ENCODE data around the gene RTCB. TPM values are rescaled to one million over a fixed set of nuclear protein-coding genes. Genes with fewer than 3 reads are reported as not detected.

RTCB gene
- total RNA-seq, 1 donor from 2014 or later = 119 TPM

- no peak for ATAC-seq (ENCODE audit: low read depth)
- Mint-ChIP-seq H3K27me3 (peaks cover 11% of the 10 kb centered on the region), H3K27ac (no peak overlapping the region), H3K4me3 (no peak overlapping the region), H3K9me3 (no peaks in the 10 kb centered on the region), H3K36me3 (ENCODE audit: low read depth) (no peaks in the 10 kb centered on the region), H3K4me1 (no peaks in the 10 kb centered on the region)
- ChIA-PET CTCF (no interaction called here), POLR2A (no interaction called here)
- DNase-seq = no peak
- no peak for TF ChIP-seq CTCF (IDR thresholded peaks at IDR 0.05)
- intact Hi-C loops (cut with micrococcal nuclease) = no loop called here
Measured at GRCh38 chr22:32430352-32430751, 18.3 kb upstream of the RTCB start.

GRCh38 chr22:32426881-32427280 is 14.8 kb upstream of the RTCB start:
- ChIA-PET CTCF (no interaction called here), POLR2A (no interaction called here)
- H3K36me3 Mint-ChIP-seq (ENCODE audit: low read depth) = no peaks in the 10 kb centered on the region
- H3K9me3 Mint-ChIP-seq = no peaks in the 10 kb centered on the region
- no peak for DNase-seq
- H3K4me3 Mint-ChIP-seq = no peak overlapping the region
- H3K27ac Mint-ChIP-seq = no peak overlapping the region
- no peaks in the 10 kb centered on the region for H3K4me1 Mint-ChIP-seq
- ATAC-seq (ENCODE audit: low read depth) = no peak
- peaks cover 23% of the 10 kb centered on the region for H3K27me3 Mint-ChIP-seq
- intact Hi-C loops (cut with micrococcal nuclease) = no loop called here
- no peak for TF ChIP-seq CTCF (IDR thresholded peaks at IDR 0.05)

- no peak for DNase-seq
- ATAC-seq (ENCODE audit: low read depth) = no peak
Measured at GRCh38 chr22:32423664-32424063, 11.6 kb upstream of the RTCB start.

GRCh38 chr22:32422062-32422461 is 10.0 kb upstream of the RTCB start:
- Mint-ChIP-seq H3K4me1 (peaks cover under 1% of the 10 kb centered on the region), H3K36me3 (ENCODE audit: low read depth) (no peaks in the 10 kb centered on the region), H3K27ac (no peak overlapping the region), H3K4me3 (no peak overlapping the region), H3K27me3 (peaks cover 44% of the 10 kb centered on the region), H3K9me3 (no peaks in the 10 kb centered on the region)
- POLR2A ChIA-PET = no interaction called here
- intact Hi-C loops (cut with micrococcal nuclease) = no loop called here
- CTCF ChIA-PET = no interaction called here
- DNase-seq (no peak), ATAC-seq (ENCODE audit: low read depth) (no peak)
- no peak for TF ChIP-seq CTCF (IDR thresholded peaks at IDR 0.05)

More at GRCh38 chr22:32423664-32424063, 11.6 kb upstream of the RTCB start:
- CTCF ChIA-PET = no interaction called here
- POLR2A ChIA-PET = no interaction called here
- Mint-ChIP-seq H3K4me1 (no peaks in the 10 kb centered on the region), H3K4me3 (no peak overlapping the region), H3K27ac (no peak overlapping the region), H3K36me3 (ENCODE audit: low read depth) (no peaks in the 10 kb centered on the region), H3K27me3 (peaks cover 35% of the 10 kb centered on the region), H3K9me3 (no peaks in the 10 kb centered on the region)
- intact Hi-C loops (cut with micrococcal nuclease) = no loop called here
- no peak for TF ChIP-seq CTCF (IDR thresholded peaks at IDR 0.05)

GRCh38 chr22:32421484-32421883 is 9.4 kb upstream of the RTCB start:
- DNase-seq (no peak), ATAC-seq (ENCODE audit: low read depth) (no peak)
- Mint-ChIP-seq H3K9me3 (no peaks in the 10 kb centered on the region), H3K4me3 (no peak overlapping the region), H3K36me3 (ENCODE audit: low read depth) (no peaks in the 10 kb centered on the region), H3K27ac (no peak overlapping the region), H3K27me3 (peaks cover 48% of the 10 kb centered on the region), H3K4me1 (peaks cover 5% of the 10 kb centered on the region)
- TF ChIP-seq CTCF (IDR thresholded peaks at IDR 0.05) = no peak
- intact Hi-C loops (cut with micrococcal nuclease) = no loop called here
- CTCF ChIA-PET = no interaction called here
- POLR2A ChIA-PET = no interaction called here

Data from activated B cell treated with CpG ODN at 0.5 μM for 24 hours (primary cell).